ENCODE results near the gene CXADR. TPM values are rescaled to one million over a fixed set of nuclear protein-coding genes. Genes with fewer than 3 reads are reported as not detected.
"Not testable (repeated sequence)": the region's sequence is repeated elsewhere in the genome, so short reads cannot be mapped to it uniquely, and the experiment has no call there.

Gene CXADR
- total RNA-seq, 1 experiment from 2014 or later = 51.7 TPM

GRCh38 chr21:17476006-17476405 is 36.8 kb upstream of the CXADR start:
- BruUV-seq (replicated peaks) = no TSS peak
- Mint-ChIP-seq H3K36me3 (ENCODE audit: insufficient read depth, unreplicated experiment) (no peaks in the 10 kb centered on the region), H3K27me3 (ENCODE audit: unreplicated experiment) (no peaks in the 10 kb centered on the region), H3K9me3 (ENCODE audit: low read depth, unreplicated experiment) (peaks cover 3% of the 10 kb centered on the region), H3K27ac (ENCODE audit: unreplicated experiment) (no peak overlapping the region), H3K4me3 (ENCODE audit: low read depth, unreplicated experiment) (no peak overlapping the region), H3K4me1 (ENCODE audit: low read depth, unreplicated experiment) (no peaks in the 10 kb centered on the region)
- CTCF ChIA-PET = no interaction called here
- intact Hi-C loops (cut with micrococcal nuclease; ENCODE audit: unreplicated experiment) = no loop called here
- no peak for DNase-seq
- TF ChIP-seq, protein P1, sequence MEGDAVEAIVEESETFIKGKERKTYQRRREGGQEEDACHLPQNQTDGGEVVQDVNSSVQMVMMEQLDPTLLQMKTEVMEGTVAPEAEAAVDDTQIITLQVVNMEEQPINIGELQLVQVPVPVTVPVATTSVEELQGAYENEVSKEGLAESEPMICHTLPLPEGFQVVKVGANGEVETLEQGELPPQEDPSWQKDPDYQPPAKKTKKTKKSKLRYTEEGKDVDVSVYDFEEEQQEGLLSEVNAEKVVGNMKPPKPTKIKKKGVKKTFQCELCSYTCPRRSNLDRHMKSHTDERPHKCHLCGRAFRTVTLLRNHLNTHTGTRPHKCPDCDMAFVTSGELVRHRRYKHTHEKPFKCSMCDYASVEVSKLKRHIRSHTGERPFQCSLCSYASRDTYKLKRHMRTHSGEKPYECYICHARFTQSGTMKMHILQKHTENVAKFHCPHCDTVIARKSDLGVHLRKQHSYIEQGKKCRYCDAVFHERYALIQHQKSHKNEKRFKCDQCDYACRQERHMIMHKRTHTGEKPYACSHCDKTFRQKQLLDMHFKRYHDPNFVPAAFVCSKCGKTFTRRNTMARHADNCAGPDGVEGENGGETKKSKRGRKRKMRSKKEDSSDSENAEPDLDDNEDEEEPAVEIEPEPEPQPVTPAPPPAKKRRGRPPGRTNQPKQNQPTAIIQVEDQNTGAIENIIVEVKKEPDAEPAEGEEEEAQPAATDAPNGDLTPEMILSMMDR (IDR thresholded peaks at IDR 0.05; ENCODE audit: unreplicated experiment) = no peak

DNA sequence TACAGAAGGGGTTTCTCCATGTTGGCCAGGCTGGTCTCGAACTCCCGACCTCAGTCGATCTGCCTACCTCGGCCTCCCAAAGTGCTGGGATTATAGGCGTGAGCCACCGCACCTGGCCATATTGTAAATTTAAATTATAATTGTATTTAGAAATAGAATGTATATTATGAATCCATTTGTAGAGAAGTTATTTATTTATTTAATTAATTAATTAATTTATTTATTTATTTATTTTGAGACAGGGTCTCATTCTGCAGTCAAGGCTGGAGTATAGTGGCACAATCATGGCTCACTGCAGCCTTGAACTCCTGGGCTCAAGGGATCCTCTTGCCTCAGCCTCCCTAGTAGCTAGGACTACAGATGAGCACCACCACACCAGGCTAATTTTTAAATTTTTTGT is 34.7 kb upstream of the CXADR start:
- H3K27me3 Mint-ChIP-seq (ENCODE audit: unreplicated experiment); BruUV-seq (replicated peaks); DNase-seq; H3K36me3 Mint-ChIP-seq (ENCODE audit: insufficient read depth, unreplicated experiment); intact Hi-C loops (cut with micrococcal nuclease; ENCODE audit: unreplicated experiment); H3K4me1 Mint-ChIP-seq (ENCODE audit: low read depth, unreplicated experiment); H3K9me3 Mint-ChIP-seq (ENCODE audit: low read depth, unreplicated experiment); H3K27ac Mint-ChIP-seq (ENCODE audit: unreplicated experiment); H3K4me3 Mint-ChIP-seq (ENCODE audit: low read depth, unreplicated experiment); CTCF ChIA-PET: not testable (repeated sequence)

GRCh38 chr21:17479606-17480005 is 33.2 kb upstream of the CXADR start:
- TF ChIP-seq, protein P1 (IDR thresholded peaks at IDR 0.05; ENCODE audit: unreplicated experiment) = no peak
- no peak overlapping the region for H3K27ac Mint-ChIP-seq (ENCODE audit: unreplicated experiment)
- H3K9me3 Mint-ChIP-seq (ENCODE audit: low read depth, unreplicated experiment) = no peaks in the 10 kb centered on the region
- no peak overlapping the region for H3K4me3 Mint-ChIP-seq (ENCODE audit: low read depth, unreplicated experiment)
- H3K4me1 Mint-ChIP-seq (ENCODE audit: low read depth, unreplicated experiment) = no peaks in the 10 kb centered on the region
- no TSS peak for BruUV-seq (replicated peaks)
- no peaks in the 10 kb centered on the region for H3K36me3 Mint-ChIP-seq (ENCODE audit: insufficient read depth, unreplicated experiment)
- CTCF ChIA-PET = no interaction called here
- intact Hi-C loops (cut with micrococcal nuclease; ENCODE audit: unreplicated experiment) = no loop called here
- DNase-seq = no peak
- H3K27me3 Mint-ChIP-seq (ENCODE audit: unreplicated experiment) = no peaks in the 10 kb centered on the region

- Mint-ChIP-seq H3K9me3 (ENCODE audit: low read depth, unreplicated experiment) (no peaks in the 10 kb centered on the region), H3K27me3 (ENCODE audit: unreplicated experiment) (no peaks in the 10 kb centered on the region), H3K4me1 (ENCODE audit: low read depth, unreplicated experiment) (no peaks in the 10 kb centered on the region), H3K27ac (ENCODE audit: unreplicated experiment) (no peak overlapping the region), H3K36me3 (ENCODE audit: insufficient read depth, unreplicated experiment) (no peaks in the 10 kb centered on the region), H3K4me3 (ENCODE audit: low read depth, unreplicated experiment) (no peak overlapping the region)
- CTCF ChIA-PET = interaction anchor here (1.0 kb wide), 1 partner anchor 11 kb away, joined by 4 read pairs; no protein-coding TSS in a partner anchor
- TF ChIP-seq, protein P1 (IDR thresholded peaks at IDR 0.05; ENCODE audit: unreplicated experiment) = no peak
- intact Hi-C loops (cut with micrococcal nuclease; ENCODE audit: unreplicated experiment) = no loop called here
- BruUV-seq (replicated peaks) = no TSS peak
- no peak for DNase-seq
Measured at GRCh38 chr21:17482928-17483327, 29.9 kb upstream of the CXADR start.

- no TSS peak for BruUV-seq (replicated peaks)
- H3K9me3 Mint-ChIP-seq (ENCODE audit: low read depth, unreplicated experiment) = no peaks in the 10 kb centered on the region
- intact Hi-C loops (cut with micrococcal nuclease; ENCODE audit: unreplicated experiment) = no loop called here
- DNase-seq = no peak
- no peak overlapping the region for H3K4me3 Mint-ChIP-seq (ENCODE audit: low read depth, unreplicated experiment)
- CTCF ChIA-PET = no interaction called here
- H3K36me3 Mint-ChIP-seq (ENCODE audit: insufficient read depth, unreplicated experiment) = no peaks in the 10 kb centered on the region
- TF ChIP-seq, protein P1 (IDR thresholded peaks at IDR 0.05; ENCODE audit: unreplicated experiment) = no peak
- peaks cover 12% of the 10 kb centered on the region for H3K4me1 Mint-ChIP-seq (ENCODE audit: low read depth, unreplicated experiment)
- no peak overlapping the region for H3K27ac Mint-ChIP-seq (ENCODE audit: unreplicated experiment)
- H3K27me3 Mint-ChIP-seq (ENCODE audit: unreplicated experiment) = no peaks in the 10 kb centered on the region
Measured at GRCh38 chr21:17488620-17489019, 24.2 kb upstream of the CXADR start.

DNA sequence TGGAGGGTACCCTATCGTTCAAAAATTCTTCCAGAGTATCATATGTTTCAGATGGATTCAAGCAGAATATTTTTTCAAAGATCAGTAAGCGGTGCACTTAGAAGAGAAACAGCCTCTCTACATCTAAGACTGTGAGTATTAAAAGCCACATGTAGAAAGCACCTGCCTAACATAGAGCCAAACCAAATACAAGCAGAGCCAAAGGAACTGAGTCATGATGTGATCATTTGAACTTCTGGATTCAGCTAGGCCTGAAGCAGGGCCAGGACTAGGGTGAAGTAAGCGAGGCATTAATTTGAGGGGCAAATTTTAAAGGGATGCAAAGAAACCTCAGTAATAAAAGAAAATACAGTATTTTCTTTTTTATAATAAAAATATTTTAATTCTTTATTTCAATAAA is 23.3 kb upstream of the CXADR start:
- H3K36me3 Mint-ChIP-seq (ENCODE audit: insufficient read depth, unreplicated experiment); H3K9me3 Mint-ChIP-seq (ENCODE audit: low read depth, unreplicated experiment); DNase-seq; CTCF ChIA-PET; H3K4me3 Mint-ChIP-seq (ENCODE audit: low read depth, unreplicated experiment); intact Hi-C loops (cut with micrococcal nuclease; ENCODE audit: unreplicated experiment); H3K27ac Mint-ChIP-seq (ENCODE audit: unreplicated experiment); H3K27me3 Mint-ChIP-seq (ENCODE audit: unreplicated experiment); BruUV-seq (replicated peaks): not testable (repeated sequence)
- H3K4me1 Mint-ChIP-seq (ENCODE audit: low read depth, unreplicated experiment) = peaks cover 12% of the 10 kb centered on the region

Measured in Calu3 (cell line).